NCI-H524 treated with DMSO at 0.1 percent for 48 hours (cell line): ENCODE results near the gene SLCO4A1.

Experiments used
- DNase-seq: peaks from one replicate; lab custom pipeline; 2025; lab: John Stamatoyannopoulos, UW

The SLCO4A1 gene

GRCh38 chr20:62653373-62653772, 11.1 kb downstream of the SLCO4A1 start:
- no peak for DNase-seq

DNA sequence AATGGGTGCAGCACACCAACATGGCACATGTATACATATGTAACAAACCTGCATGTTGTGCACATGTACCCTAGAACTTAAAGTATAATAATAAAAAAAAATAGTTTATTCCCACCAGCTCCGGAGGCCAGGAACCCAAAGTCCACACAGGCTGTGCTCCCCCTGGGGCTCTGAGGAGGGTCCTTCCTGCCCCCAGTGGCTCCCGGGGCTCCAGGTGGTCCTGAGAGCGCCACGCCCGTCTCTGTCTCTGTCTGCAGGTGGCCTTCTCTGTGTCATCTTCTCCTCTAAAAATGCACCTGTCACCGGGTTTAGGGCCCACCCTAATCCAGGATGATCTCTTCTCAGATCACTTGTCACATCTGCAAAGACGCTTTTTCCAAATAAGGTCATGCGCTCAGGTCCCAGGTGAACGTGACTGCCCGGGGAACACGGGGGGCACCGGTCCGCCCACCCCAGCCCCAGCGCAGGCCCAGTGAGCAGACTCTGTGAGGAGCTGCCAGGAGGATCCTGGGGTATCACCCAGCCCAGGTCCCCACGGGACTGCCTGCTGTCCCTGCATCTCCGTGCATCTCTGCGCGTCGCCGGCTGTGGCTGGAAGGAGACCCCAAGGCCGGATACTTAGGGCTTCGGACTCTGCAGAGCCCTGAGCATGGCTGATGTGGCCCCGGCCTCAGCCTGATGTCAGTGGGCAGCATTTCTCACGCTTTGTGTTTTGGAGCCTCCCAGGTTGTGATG, 11.8 kb downstream of the SLCO4A1 start:
- no peak for DNase-seq

- DNase-seq, result no peak
Observed at GRCh38 chr20:62655282-62656196, 13.2 kb downstream of the SLCO4A1 start.

- no peak for DNase-seq
Observed at GRCh38 chr20:62656197-62656918, 14.1 kb downstream of the SLCO4A1 start.

DNA sequence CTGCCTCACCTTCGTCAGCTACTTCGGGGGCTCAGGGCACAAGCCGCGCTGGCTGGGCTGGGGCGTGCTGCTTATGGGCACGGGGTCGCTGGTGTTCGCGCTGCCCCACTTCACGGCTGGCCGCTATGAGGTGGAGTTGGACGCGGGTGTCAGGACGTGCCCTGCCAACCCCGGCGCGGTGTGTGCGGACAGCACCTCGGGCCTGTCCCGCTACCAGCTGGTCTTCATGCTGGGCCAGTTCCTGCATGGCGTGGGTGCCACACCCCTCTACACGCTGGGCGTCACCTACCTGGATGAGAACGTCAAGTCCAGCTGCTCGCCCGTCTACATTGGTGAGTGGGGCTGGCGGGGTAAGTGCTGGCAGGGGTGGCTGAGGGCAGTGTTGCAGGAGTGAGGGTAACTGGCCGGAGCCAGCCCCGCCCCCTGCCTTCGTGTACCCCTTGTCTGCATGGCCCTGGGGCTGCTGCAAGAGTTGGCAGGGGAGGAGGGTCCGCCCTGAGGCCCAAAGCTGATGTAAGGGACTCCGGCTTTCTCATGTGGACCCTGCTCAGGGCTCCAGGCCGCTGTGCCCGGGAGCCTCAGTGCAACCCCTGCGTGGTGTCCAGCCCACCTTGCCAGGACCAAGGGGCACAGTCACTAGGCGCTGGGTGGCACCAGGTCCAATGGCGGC, 14.8 kb downstream of the SLCO4A1 start:
- no peak for DNase-seq

- no peak for DNase-seq
Observed at GRCh38 chr20:62657589-62657942, 15.3 kb downstream of the SLCO4A1 start.

DNA sequence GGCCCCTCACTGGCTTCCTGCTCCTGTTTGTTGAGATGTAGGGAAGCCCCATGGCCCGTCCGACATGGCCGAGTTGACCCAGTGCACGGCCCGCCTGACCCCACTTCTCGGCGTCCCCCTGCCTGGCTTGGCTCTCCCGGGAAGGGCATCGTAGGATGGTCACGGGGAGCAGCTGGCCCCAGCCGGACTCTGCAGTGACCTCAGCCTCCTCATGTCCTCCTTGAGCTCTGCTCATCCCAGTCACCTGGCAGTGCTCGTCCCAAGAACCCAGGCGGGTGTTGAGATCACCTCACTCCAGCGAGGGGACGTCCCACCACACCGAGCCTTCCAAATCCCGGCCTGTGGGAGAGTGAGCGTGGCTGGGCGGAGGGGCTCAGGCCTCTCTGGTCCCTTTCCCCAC, 15.7 kb downstream of the SLCO4A1 start:
- DNase-seq, result no peak

DNA sequence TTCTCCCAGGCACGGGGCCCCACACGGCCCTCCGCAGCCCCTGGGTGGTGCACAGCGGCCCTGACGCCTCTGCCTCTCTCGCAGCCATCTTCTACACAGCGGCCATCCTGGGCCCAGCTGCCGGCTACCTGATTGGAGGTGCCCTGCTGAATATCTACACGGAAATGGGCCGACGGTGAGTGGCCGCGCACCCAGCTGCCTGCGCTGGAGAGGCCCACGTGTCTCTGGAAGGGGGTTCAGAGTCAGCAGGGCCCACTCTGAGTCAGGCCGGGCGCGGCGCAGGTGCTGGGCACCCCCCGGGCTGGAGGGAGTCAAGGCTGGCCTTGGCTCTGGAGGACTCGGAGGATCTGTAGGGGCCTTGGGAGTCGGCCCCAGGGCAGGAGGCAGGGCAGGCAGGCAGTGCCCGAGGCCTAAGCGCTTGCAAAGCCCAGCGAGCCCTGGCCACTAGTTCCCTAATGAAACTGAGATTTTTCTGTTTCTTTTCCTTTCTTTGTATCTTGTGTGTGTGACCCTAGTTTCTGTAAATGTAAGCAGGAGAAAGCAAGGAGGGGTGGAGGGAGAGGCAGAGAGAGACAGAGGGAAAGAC, 16.4 kb downstream of the SLCO4A1 start:
- no peak for DNase-seq

GRCh38 chr20:62659488-62660239, 17.4 kb downstream of the SLCO4A1 start:
- peak; percentile 56 for DNase-seq

DNA sequence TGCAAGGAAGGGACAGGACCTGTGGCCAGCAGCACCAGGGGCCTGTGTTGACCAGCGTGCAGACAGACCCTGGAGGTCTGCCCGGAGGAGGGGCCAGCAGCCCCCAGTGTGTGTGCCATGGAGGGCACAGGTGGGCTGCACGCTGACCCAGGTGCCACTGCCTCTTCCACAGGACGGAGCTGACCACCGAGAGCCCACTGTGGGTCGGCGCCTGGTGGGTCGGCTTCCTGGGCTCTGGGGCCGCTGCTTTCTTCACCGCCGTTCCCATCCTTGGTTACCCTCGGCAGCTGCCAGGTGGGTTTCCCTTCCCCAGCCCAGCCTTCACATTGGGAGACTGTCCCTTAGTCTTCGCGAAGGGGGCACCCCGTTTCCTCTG, 17.9 kb downstream of the SLCO4A1 start:
- no peak for DNase-seq

- DNase-seq, result no peak
Observed at GRCh38 chr20:62660768-62661167, 18.5 kb downstream of the SLCO4A1 start.

DNA sequence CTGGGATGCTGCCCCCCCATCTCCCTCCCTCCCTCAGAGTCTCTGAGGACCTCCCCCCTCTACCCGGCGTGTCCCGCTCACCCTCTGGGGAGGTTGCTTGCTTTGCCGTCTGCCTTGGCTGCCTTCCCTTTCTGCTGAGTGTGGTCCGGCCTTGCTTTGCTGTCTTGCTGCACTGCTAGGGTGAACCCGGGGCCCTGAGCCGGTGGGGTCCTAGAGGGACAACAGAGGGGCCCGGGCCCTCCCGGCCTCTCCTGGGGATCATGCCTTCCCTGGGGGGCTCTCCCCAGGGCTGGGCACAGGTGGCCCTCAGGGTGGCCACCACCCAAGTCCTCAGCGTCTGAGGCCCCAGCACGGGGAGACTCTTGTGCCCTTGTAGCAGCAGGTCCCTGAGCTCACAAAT, 19.3 kb downstream of the SLCO4A1 start:
- DNase-seq, result no peak

DNA sequence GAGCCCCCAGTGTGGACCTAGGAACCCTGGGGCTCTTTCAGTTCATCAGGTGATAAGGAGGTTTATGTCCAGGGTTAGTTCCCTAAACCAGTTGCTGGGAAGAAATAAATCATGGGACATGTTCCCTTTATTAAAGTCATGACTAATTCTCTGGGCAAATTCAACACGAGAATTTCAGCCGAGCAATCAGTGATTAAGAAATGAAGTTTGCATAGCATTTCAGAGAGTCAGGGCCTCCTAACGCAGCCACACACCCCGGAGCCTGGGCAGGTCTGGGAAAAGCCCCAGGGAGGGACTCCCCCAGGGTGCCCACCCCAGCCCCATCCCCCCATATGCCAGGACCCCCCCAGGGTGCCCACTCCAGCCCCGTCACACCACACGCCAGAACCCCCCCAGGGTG, 20.1 kb downstream of the SLCO4A1 start:
- no peak for DNase-seq

DNA sequence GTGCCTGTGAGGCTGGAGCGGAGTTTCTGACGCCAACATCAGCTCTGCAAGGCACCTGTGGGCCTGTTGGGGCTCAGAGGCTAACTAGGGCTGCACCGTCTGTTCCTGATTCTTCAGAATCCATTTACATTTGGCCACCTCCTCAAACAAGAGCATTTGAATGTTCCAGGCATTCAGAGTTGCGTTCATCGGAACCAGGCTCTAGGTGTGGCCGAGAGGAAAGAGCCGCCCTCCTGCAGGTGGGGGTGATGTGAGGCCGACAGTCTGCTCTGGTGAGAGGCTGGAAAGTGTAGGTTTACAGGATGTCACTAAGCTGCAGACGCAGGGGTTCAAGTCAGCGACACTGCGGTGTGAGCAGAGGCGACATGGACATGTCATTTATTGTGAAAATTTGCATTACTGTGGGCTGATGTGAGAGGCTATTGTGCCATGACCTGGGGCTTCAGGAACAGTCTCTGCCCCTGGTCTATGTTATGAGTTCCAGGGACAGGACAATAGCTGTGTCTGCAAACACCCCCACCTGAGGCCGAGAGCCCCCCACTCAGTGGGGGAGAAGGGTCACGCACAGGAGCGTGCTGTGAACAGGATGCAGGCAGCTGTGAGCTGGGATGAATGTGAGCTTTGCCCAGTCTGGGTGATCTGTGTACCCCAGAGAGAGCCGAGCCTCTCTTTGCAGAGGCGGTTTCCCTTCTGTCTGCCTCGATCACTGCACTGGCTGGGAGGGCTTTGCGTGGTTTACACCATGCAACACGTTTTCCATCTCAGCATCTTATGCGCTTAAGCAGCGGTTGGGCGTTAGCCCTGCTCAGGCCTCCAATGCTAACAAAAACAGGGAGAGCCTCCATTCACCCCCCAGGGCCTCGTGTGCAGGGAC, 21.1 kb downstream of the SLCO4A1 start:
- no peak for DNase-seq

- DNase-seq, result no peak
Observed at GRCh38 chr20:62664019-62664971, 22.0 kb downstream of the SLCO4A1 start.

DNA sequence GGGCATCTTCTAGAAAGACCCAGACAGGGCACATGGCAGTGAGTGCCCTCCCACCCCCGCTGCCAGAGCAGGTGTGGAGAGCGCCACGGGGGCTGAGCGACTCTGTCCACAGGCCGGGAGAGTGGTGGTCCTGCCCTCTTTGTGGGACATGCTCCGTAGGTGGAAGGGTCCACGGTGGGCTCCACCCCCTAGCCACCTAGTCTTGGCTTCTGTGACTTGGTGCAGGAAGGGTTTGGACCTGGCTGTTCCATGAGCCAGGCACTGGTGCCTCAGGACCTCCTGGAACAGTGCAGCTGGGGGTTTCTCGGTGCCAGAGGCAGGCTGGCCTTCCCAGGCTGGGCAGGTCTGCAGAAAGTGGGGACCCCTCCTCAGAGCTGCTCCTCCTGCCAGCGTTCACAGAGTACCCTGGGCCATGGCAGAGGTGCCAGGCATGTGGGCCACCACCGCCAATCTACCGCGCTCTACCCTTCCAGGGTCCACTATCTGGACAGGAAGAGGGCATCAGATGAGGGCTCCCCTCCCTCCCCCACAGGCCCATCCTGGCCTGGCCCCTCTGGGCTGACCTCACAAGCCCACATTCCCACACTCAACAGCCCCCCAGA, 23.0 kb downstream of the SLCO4A1 start:
- no peak for DNase-seq

GRCh38 chr20:62665826-62666735, 23.8 kb downstream of the SLCO4A1 start:
- DNase-seq, result no peak
